ENCODE measurements around the gene PAF1.

Gene PAF1

GRCh38 chr19:39405261-39405957, 14.5 kb upstream of the PAF1 start:
- no peak for DNase-seq
- TF ChIP-seq GATA1 (IDR thresholded peaks at IDR 0.05; ENCODE audit: low read depth, low read length) (no peak), POLR2A (IDR thresholded peaks at IDR 0.05; ENCODE audit: low read length) (no peak)

- DNase-seq = peak; percentile 87 to 95
- TF ChIP-seq POLR2A (IDR thresholded peaks at IDR 0.05; ENCODE audit: low read length) = peak; percentile 68
- no peak for TF ChIP-seq GATA1 (IDR thresholded peaks at IDR 0.05; ENCODE audit: low read depth, low read length)
Measured at GRCh38 chr19:39403331-39404312, 12.7 kb upstream of the PAF1 start.

- peak; percentile 85 to 91 for DNase-seq
- TF ChIP-seq POLR2A (IDR thresholded peaks at IDR 0.05; ENCODE audit: low read length) (peak; percentile 47), GATA1 (IDR thresholded peaks at IDR 0.05; ENCODE audit: low read depth, low read length) (no peak)
Measured at GRCh38 chr19:39402346-39403300, 11.7 kb upstream of the PAF1 start.

GRCh38 chr19:39401549-39402345, 10.8 kb upstream of the PAF1 start:
- TF ChIP-seq GATA1 (IDR thresholded peaks at IDR 0.05; ENCODE audit: low read depth, low read length) (no peak), POLR2A (IDR thresholded peaks at IDR 0.05; ENCODE audit: low read length) (peak; percentile 40)
- peak; percentile 86 to 88 for DNase-seq

GRCh38 chr19:39401070-39401548, 10.2 kb upstream of the PAF1 start:
- TF ChIP-seq POLR2A (IDR thresholded peaks at IDR 0.05; ENCODE audit: low read length) = peak; percentile 51
- no peak for TF ChIP-seq GATA1 (IDR thresholded peaks at IDR 0.05; ENCODE audit: low read depth, low read length)
- DNase-seq = no peak

GRCh38 chr19:39400061-39400460, 9.2 kb upstream of the PAF1 start:
- TF ChIP-seq POLR2A (IDR thresholded peaks at IDR 0.05; ENCODE audit: low read length) (no peak), GATA1 (IDR thresholded peaks at IDR 0.05; ENCODE audit: low read depth, low read length) (no peak)

GRCh38 chr19:39399668-39400050, 8.8 kb upstream of the PAF1 start:
- peak in 1 of 2 experiments; percentile 56 for DNase-seq
- TF ChIP-seq POLR2A (IDR thresholded peaks at IDR 0.05; ENCODE audit: low read length) (no peak), GATA1 (IDR thresholded peaks at IDR 0.05; ENCODE audit: low read depth, low read length) (no peak)

More at GRCh38 chr19:39400061-39400460, 9.2 kb upstream of the PAF1 start:
- no peak for DNase-seq

GRCh38 chr19:39398297-39398864, 7.5 kb upstream of the PAF1 start:
- peak; percentile 81 to 89 for DNase-seq
- no peak for TF ChIP-seq GATA1 (IDR thresholded peaks at IDR 0.05; ENCODE audit: low read depth, low read length)
- peak; percentile 51 for TF ChIP-seq POLR2A (IDR thresholded peaks at IDR 0.05; ENCODE audit: low read length)

- TF ChIP-seq POLR2A (IDR thresholded peaks at IDR 0.05; ENCODE audit: low read length) (no peak), GATA1 (IDR thresholded peaks at IDR 0.05; ENCODE audit: low read depth, low read length) (no peak)
- peak; percentile 88 to 95 for DNase-seq
Measured at GRCh38 chr19:39397360-39398296, 6.7 kb upstream of the PAF1 start.

GRCh38 chr19:39390451-39390750, 505 bp downstream of the PAF1 start:
- DNase-seq = no peak
- TF ChIP-seq POLR2A (IDR thresholded peaks at IDR 0.05; ENCODE audit: low read length) (no peak), GATA1 (IDR thresholded peaks at IDR 0.05; ENCODE audit: low read depth, low read length) (no peak)

GRCh38 chr19:39389631-39390414, 1.1 kb downstream of the PAF1 start:
- DNase-seq = no peak
- TF ChIP-seq POLR2A (IDR thresholded peaks at IDR 0.05; ENCODE audit: low read length) = no peak
- TF ChIP-seq GATA1 (IDR thresholded peaks at IDR 0.05; ENCODE audit: low read depth, low read length) = no peak
